ENCODE data around the gene AHCYL2.
A peak's percentile ranks its signal among the peaks of the same experiment; 100 is the strongest.
"Not testable (repeated sequence)": the region's sequence is repeated elsewhere in the genome, so short reads cannot be mapped to it uniquely, and the experiment has no call there.

AHCYL2 gene

DNA sequence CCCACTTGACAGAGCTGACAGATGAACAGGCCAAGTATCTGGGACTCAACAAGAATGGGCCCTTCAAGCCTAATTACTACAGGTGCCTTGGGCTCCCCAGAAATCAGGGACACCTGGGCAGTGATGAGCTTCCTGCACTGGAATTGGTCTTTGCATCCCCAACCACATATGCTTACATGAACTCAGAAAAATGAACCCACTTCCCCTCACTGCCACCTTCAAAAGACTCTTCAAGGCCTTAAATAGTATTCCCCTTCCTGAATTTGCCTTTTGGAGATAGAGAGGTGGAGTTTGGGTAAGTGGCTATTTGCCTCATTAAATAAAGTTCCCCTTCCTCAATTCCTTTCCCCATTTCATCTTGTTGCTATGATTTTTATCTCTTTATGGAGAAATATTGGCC is 201.7 kb downstream of the AHCYL2 start:
- no peak for DNase-seq (ENCODE audit: low read depth)

DNA sequence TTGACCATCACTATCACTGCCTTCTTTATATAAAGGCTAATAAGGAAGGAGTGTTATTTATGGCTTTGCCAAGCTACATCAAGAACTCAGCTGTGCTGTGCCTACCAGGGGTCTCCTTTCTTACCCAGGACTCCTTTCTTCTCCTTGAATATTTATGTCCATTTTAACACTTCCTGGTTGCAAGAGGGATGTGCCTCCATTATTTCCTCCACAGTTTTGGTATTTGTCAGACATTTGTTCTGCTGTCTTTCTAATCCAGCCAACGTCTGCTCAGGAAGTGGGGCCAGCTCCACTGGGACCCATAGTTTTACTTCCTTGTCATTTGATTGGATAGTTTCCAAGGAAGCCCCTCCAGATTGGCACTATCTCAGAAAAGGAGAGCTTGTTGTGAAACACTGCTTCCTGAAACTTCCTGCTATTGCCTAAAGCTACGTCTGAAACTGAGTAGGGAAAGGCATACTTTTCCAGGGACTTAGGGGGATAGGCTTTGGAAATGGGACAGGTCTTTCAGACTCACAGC is 202.8 kb downstream of the AHCYL2 start:
- DNase-seq (ENCODE audit: low read depth), result no peak

DNA sequence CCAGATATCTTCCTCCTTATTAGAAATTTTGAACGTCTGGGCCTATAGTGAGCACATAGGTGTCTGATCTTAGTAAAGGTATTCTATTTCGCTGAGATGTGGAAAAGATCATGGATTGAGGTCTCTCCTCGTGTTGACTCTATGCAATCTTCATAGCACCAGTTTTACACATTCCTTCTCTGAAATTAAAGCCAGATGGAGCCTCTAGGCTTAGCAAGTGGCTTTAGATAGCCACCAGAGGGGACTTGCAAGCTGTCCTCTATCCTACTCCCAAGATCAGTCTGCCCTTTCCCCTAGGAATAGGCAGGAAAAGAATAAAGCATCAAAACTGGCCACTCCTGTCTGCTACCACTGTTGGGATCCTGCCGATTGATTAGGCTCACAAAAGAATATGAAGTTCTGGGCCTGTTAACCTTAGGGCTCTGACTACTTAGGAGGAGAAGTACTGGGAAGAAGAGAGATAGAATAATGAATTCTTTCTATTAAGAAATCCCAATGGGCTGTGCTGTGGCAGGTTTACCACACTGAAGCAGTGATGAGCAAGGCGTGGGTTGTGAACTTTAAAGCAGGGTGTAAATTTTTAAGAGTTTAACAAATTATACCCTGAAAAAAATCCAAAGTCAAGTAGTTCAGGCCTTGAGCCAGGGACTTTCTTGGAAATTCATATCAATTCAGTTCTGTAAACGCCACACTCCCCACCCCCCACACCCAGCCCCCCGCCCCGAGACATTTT is 207.2 kb downstream of the AHCYL2 start:
- DNase-seq (ENCODE audit: low read depth), result peak; percentile 44

DNA sequence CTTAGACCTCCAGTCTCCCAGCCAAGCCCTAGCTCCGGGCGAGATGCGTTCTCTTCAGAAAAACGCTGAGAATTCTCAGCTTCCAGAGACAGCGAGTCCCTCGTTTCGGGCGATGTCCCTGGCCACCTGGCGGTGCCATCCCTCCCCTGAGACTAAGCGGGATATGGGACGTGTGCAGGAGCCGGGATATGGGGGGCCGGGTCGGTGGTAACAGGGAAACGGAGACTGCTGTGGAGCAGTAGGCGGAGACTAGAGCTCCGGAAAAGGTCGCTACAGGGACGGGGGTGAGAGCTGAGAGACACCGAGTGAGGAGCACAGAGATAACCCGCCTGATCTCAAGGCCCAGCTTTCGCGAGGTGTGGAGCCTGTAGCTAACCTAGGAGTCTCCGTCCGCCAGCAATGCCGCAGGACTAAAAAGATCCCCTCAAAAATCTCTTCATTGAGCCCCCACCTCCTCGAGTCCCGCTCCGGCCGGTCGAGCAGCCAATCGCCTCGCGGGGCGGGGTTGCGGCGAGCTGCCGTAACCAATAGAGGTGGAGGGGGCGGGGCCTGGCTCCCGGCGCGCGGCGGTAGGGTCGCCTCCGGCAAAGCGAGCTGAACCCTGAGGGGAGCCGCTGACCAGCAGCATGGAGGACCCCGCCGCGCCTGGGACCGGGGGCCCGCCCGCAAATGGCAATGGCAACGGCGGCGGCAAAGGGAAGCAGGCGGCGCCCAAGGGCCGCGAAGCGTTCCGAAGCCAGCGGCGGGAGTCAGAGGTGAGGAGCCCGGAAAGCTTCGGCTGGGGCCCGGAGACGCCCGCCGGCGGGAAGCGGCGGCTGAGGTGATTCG is 209.2 kb downstream of the AHCYL2 start, which contains the start of gene STRIP2:
Gene STRIP2 (plus strand): TSS at position 586 of the 828 bp plus-strand sequence. CDS start 41 bp downstream, at position 627.
- DNase-seq (ENCODE audit: low read depth), result peak; percentile 85

DNA sequence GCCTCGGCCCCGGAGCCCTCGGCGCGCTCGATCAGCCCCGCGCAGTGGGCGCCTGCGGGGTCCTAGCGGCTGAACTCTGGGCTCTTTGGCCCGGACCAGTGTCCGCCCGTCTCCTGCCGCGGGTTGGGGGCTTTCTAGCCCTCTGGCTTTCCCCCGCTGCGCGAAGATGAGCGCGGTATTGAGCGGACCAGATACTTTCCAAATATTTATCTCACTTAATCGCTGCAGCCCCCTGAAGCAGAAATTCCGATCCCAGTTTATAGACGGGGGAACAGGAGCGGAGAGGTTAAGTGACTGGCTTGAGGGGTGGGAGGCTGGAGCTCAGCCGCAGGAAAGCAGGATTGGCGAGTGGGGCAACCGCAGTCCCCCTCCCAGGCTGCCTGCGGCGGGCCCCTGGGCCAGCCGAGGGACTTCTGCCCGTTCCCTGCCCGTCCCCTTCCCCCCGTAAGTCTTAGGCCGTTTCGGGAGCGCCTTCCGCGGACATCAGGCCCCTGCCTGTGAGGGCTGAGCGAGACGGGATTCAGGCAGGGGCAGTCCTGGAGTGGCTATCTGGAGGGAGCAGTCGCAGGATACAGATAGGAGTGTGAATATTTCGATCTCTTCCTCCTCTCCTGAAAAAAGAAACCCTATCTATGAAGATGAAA is 210.0 kb downstream of the AHCYL2 start:
- DNase-seq (ENCODE audit: low read depth), result peak; percentile 28

DNA sequence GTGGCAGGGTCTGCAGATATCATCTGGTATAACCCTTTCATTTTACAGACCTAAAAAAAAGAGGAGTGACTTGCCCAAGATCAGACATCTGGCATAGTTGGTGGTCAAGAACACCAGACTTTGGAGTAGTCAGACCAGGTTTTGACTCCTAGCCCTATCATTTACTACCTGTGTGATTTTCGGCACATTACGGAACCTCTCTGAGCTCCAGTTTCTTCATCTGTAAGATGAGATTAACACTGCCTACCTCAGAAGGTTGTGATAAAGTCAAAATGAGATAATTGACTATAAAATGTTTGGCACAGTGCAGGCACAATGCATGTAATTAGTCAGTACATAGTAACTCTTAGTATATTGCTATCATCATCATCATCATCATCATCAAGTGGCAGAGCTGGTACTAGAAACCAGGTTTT is 210.6 kb downstream of the AHCYL2 start:
- DNase-seq (ENCODE audit: low read depth), result no peak

DNA sequence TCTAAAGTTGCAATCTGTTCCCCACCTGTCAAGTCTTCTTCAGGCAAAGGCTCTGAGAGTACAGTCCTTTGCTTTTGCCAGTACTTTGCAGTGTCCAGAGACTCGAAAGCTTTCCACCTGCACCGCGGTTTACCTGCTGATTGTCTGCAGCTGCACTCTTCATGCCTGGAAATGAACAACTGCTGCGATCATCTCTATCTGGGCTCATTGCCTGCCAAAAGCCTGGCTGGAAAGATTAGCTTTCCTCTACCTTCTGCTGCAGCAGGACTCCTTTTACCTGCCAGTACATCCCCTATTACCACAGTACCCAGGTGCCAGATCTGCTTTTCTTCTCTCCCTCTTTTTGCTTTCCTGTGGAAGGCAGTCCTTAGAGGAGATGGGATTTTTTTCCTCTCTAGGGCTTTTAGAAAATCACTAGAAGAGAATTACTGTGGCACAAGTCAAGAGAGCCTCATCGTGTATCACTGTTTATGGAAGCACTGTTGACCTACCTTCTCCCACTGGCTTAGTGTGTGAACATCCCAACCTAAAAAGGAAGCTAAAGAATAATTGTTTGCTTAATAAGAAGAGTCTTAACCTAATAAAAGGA is 211.6 kb downstream of the AHCYL2 start:
- DNase-seq (ENCODE audit: low read depth), result no peak

DNA sequence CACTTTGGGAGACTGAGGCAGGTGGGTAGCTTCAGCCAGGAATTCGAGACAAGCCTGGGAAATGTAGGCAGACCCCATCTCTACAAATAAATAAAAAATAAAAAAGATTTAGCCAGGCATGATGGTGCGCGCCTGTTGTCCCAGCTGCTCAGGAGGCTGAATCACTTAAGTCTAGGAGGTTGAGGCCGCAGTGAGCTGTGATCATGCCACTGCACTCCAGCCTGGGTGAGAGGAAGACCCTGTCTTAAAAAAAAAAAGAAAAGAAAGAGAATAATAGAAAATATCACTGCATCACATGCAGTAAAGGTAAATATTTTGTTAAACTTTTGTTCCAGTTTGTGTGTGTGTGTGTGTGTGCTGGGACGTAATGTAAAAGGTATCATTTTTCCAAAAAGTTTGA is 212.4 kb downstream of the AHCYL2 start:
- DNase-seq (ENCODE audit: low read depth), result no peak

DNA sequence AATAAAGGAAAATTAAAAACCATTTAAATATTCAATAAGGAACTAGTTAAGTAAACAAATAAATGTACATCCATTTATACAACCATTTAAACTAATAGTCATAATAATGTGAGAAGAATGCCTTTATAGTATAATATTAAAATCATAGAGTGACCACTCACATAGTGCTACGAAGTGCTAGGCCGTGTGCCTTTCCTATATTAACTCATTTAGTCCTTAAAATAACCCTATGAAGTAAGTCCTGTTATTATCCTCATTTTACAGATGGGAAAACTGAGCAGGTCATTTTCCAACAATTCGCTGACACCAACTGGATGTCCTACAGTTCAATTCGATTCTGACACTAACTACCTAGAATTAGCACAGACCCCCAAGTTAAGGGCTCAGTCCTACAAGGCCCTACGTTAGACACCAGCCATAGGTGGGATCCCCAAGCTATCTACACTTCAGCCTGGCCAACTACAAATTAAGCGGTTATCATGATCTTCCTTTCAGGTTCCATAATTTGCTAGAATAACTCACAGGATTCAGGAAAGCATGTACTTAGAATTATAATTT is 213.5 kb downstream of the AHCYL2 start:
- DNase-seq (ENCODE audit: low read depth), result no peak

DNA sequence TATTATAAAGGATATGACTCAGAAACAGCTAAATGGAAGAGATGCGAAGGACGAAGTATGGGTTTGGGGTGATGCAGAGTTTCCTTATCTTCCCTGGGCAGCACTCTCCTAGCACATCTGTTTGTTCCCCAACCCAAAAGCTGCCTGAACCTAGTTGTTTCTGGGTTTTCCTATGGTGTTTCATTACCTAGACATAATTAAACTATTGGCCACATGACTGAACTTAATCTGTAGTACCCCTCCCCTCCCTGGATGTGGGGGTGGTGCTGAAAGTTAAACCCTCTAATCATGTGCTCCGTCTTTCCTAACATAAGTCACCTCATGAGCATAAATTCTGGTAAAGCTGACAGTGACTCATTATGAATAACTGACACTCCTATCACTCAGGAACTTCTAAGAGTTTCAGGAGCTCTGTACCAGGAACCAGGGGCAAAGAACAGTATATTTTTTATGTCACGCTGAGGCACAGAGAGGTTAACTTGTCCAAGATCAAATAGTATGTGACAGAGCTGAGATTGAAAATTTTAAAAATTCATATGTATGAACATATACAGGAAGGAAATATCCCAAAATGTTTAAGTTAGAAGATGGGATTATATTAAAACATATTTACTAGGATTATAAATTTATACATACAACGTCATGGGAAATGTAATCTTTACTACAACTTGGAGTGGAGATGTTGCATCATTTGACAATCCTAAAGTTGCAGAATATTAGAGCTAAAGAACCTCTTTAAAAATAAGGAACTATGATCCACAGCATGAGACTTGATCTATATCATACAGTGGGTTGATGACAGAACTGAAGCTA is 214.2 kb downstream of the AHCYL2 start:
- DNase-seq (ENCODE audit: low read depth), result peak; percentile 58

DNA sequence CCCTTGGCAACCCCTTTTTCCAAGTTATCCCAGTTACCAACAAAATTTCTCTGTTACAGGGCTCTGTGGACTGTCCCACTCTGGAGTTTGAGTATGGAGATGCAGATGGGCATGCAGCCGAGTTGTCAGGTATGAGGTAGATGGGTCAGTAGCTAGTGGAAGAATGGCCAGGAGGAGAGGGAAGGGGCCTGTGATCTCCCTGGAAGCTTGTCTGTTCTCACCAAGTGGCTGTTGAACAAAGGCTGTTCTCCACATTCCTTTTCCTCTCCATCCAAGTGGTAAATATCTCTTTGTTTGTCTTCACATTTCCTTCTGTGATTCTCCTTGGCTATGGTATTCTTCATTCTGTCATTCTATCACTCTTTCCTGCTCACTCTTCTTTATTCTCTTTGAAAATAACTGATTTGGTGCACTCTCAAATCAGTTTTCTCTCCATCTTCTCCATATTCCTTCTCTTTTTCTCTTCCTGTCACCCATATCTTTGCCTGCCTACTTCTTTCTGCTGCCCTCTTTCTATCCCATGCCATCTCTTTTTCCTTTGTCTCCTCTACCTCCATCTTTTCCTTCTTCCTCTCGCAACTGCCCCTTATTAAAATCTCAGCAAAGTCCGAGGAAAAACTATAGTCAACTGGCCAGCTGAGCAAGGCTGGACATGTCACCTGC is 215.3 kb downstream of the AHCYL2 start:
- no peak for DNase-seq (ENCODE audit: low read depth)

DNA sequence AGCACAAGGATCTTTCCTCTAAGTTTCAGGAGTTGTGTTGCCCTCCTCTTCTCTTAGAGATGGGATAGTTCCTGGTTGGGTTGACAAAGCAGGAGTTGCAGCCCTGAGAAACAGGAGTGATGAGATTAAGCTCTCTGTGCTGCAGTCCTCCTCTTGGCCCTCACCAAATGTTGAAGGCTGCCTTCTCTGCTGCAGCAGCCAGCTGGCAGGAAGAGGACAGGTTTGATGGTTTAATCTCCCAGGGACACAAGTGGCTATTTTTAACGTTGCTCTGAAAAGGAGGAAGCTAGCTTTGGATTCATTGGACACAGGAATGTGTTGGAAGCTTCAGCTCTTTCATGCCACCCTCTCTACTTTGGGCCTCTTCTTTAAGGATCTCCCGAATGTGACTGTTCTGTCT is 218.8 kb downstream of the AHCYL2 start:
- peak; percentile 7 for DNase-seq (ENCODE audit: low read depth)

DNA sequence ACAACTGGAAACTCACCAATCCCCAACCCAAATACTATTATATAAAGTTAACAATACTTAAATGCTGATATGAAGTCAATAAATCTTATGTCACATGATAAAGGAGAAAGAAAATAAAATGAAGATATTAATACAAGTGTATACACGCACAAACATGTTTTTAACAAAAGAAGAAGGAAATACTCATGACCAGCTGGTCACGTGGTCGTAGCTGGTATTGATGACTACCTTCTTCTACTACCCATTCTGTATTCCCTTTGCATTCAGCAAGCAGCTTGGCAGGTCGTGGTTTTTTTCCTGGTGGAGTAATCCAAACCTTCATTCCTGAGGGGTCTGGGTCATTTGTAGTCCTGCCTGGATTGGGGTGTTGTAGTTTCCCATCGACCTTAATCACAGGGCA is 219.9 kb downstream of the AHCYL2 start:
- DNase-seq (ENCODE audit: low read depth), result not testable (repeated sequence)

DNA sequence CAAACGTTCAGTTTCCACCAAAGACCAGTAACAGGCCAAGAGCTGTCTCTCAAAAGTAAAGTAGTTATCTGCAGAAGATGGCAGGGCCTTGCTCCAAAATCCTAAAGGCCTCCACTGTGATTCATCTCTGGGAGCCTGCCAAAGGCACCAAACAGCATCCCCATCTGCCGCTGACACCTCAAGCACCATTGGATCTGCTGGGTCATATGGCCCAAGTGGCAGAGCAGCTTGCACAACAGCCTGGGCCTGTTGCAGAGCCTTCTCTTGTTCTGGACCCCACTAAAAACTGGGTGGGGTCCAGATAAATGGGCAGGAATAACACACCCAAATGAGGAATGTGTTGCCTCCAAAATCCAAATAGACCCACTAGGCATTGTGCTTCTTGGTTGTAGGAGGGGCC is 222.1 kb downstream of the AHCYL2 start:
- DNase-seq (ENCODE audit: low read depth), result peak; percentile 58

DNA sequence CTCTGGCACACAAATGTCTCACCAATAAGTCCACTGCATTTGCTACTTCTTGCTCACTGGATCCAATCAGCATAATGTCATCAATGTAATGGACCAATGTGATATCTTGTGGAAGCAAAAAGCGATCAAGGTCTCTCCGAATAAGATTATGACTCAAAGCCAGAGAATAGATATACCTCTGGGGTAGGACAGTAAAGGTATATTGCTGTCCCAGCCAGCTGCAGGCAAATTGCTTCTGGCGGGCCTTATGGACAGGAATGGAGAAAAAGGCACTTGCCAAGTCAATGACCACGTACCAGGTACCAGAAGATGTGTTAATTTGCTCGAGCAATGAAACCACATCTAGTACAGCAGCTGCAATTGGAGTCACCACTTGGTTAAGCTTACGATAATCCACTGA is 222.6 kb downstream of the AHCYL2 start:
- not testable (repeated sequence) for DNase-seq (ENCODE audit: low read depth)

DNA sequence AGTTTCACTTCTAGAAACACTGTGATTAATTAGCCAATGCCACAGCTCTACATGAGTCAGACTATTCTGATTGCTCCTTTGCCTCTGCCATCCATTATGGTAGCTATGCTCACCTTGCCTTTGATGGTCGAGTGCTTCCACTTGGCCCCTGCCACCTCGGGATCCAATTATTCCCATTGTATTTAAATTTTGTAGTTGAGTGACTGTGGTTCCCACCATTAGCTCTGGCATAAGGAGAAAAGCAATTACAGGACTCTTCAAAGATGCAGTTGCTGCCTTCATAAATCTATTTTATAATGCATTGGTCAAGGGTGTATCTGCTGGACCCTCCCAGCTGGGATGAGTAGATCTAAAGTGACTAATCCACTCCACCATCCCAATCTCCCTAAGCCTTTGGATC is 223.8 kb downstream of the AHCYL2 start:
- not testable (repeated sequence) for DNase-seq (ENCODE audit: low read depth)

DNA sequence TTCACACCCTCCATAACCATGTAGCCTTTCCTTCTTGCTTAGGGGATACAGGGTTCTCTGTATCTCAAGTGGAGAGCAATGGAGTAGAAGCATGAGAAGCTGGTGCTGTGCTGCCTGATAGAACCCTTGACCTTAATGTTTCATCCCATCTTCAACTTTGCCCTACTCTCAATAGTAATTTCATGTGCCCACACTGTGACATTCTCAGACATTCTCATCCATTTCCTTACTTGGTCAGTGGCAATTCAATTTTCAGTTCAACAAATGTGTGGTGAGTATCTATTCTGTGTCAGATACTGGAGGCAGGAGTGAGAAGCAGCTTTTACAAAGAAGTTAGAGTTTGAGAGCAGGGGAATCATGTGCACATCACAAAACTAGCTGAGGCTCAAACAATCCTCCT is 225.5 kb downstream of the AHCYL2 start:
- no peak for DNase-seq (ENCODE audit: low read depth)

DNA sequence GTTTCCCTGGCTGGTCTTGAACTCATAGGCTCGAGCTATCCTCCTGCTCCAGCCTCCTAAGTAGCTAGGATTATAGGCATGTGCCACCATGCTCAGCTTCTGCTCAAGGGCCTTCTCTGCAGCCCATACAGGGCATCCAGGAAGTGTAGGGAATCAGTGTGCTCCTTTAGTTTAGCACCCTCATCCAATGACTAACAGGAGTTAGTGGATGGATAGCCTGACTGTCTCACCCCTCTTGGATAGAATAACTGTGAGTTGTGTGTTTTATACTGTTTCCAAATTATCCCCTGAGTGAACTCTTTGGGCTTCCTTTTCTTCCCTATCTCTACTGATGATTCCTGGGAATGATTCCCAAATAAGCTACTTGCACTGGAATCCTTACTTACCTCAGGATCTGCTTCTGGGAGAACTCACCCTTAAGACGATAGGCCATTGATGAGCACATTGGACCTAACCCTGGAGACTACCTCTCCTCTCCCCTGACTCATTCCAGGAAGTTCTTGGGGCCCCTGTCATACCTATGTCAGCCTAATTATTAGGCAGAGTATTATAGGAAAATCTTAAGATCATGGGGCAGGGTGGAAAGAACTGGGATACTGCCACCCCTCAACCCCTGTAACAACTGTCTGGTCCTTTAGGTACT is 227.9 kb downstream of the AHCYL2 start:
- DNase-seq (ENCODE audit: low read depth), result no peak

DNA sequence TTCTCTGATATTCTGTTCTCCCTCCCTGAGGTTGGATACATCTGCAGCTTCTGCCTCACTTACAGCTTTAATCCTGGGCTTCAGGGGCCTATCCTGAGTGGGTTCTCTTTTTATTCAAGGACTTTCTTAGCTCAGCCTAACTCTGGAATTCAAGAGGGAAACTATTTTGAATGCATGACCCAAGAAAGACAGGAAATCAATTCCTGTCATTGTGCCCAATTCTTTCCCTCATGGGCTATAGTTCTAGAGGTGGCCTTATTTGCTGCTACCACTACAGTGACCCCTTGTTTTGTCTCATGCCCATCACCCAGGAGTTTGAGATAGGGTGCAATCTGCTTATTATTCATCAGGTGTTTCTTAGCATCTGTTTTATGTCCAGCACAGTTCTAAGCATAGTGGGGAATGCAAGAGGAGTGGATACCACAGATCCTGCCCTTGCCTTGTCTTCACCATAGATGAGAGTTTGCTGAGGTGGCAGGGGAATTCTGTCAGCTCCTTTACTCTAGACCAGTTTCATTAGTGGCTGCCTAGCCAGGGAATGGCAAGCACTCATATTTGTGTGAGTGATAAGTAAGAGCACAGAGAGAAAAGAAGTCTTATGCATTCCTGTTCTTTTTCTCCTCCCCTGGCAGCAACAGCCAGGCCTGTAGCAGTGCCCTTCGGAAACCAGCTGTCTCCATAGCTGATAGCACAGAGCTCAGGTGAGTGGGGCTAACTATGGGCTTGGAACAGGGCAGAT is 228.8 kb downstream of the AHCYL2 start:
- DNase-seq (ENCODE audit: low read depth), result no peak
